Measurements from ENCODE around the gene DNAH10. TPM values are rescaled to one million over a fixed set of nuclear protein-coding genes. Genes with fewer than 3 reads are reported as not detected.

Gene DNAH10
- total RNA-seq, 1 donor from 2014 or later: 0.22 TPM

DNA sequence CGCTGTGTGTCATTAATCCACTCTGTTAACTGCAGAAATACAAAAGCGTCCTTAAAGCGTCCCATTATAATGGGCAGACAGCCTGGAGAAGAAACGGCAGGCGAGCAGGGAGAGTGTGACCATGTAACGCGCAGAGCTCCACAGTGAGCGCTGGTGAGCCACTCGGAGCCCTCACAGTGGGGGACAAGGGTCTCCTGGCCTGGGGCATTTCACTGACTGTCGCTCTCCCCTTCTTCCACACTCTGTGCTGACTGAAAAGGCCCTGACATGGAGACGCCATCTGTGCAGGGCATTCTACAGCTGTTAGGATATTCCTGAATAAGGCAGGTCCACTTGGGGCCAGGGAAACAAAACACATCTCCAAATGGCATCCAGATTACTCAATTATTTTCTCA, 186.3 kb downstream of the DNAH10 start:
- ATAC-seq: no peak
- intact Hi-C loops (cut with DNase I): no loop called here

GRCh38 chr12:123948796-123949769, 187.0 kb downstream of the DNAH10 start:
- intact Hi-C loops (cut with DNase I): no loop called here
- no peak for ATAC-seq
- DNase-seq (ENCODE audit: missing footprints): peak; percentile 50

More for the DNA sequence above, 186.3 kb downstream of the DNAH10 start:
- DNase-seq (ENCODE audit: missing footprints): peak; percentile 59

DNA sequence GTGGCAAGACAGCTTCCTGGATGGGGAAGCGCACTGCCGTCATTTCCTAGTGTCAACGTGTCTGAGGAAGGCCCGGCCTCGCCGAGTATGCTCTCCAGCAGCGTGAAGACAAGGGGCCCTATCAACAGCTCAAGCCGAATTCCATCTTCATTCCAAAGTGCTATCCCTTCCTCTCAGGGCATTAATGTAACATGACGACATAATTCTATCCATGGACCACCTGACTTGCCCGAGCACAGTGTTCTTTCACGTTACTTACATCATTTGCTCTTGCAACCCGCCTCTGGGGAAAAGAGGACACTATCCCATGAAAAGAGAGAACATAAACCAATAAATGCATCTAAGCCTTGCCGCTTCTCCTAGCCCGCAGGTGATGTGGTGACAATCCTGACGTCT, 187.7 kb downstream of the DNAH10 start:
- DNase-seq (ENCODE audit: missing footprints) (no peak), ATAC-seq (no peak)
- intact Hi-C loops (cut with DNase I): no loop called here

GRCh38 chr12:123950476-123951349, 188.6 kb downstream of the DNAH10 start:
- DNase-seq (ENCODE audit: missing footprints) (peak; percentile 46), ATAC-seq (peak; percentile 23)
- intact Hi-C loops (cut with DNase I): no loop called here

DNA sequence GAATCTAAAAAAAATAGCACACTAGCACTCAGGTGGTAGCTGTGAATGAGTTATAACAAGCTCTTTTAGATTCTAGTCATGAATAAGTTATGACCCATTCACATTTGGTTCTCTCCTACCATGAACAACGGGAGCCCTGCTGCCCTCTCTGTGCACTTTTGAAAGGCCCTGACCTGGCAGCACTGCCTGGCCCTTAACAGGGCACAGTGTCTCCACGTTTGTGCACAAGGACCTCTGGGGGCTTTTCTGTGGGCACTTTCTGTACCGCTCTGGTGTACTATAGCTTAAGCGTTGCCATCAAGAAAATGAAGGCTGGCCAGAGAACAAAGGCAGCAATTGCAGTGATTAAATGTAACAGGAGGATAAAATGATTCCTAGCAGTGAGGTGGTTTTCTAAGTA, 189.4 kb downstream of the DNAH10 start:
- DNase-seq (ENCODE audit: missing footprints): no peak
- ATAC-seq: no peak
- intact Hi-C loops (cut with DNase I): no loop called here

DNA sequence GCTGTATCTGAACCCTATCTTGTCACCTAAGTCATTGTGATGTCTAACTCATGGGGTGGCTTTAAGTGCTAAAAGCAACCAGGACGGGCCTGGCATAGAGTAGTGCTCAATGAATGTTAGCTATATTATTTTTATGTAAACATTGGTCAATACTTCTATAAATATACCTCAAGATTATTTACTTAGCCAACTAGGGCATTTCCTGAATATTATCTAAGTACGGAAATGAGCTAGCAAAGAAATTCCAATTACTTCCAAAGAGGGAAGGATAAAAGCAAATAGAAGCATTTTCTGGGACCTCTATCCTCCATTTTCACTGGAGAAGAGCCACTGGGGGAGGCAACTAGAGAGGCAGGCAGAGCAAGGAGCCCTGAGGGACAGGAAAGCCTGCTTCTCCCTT, 189.9 kb downstream of the DNAH10 start:
- ATAC-seq: no peak
- intact Hi-C loops (cut with DNase I): no loop called here
- DNase-seq (ENCODE audit: missing footprints): no peak

- peak; percentile 40 for ATAC-seq
- intact Hi-C loops (cut with DNase I): no loop called here
- no peak for DNase-seq (ENCODE audit: missing footprints)
Measured at GRCh38 chr12:123954647-123955350, 192.7 kb downstream of the DNAH10 start.

- DNase-seq (ENCODE audit: missing footprints) (no peak), ATAC-seq (no peak)
- intact Hi-C loops (cut with DNase I): no loop called here
Measured at GRCh38 chr12:123956249-123956648, 194.1 kb downstream of the DNAH10 start.

GRCh38 chr12:123957196-123957595, 195.1 kb downstream of the DNAH10 start:
- intact Hi-C loops (cut with DNase I): no loop called here
- ATAC-seq (no peak), DNase-seq (ENCODE audit: missing footprints) (no peak)

GRCh38 chr12:123958462-123958861, 196.4 kb downstream of the DNAH10 start:
- DNase-seq (ENCODE audit: missing footprints) (no peak), ATAC-seq (peak; percentile 83)
- intact Hi-C loops (cut with DNase I): no loop called here

DNA sequence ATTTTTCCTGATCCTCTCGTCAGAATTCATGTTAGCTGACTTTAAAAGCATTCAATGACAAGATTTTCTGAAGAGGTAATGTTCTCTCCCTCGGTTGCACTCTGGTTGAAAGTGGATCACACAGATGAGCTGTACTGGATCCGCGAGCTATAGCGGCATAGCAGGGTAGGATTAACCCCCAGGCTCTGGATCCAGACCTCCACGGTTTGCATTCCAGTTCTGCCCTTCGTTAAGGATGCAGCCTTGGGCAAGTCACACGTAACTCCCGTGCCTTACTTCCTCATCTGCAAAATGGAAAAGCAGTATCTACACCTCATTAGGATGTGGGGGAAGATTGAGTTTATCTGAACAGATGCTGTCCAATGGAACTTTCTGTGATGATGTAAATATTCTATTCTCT, 196.8 kb downstream of the DNAH10 start:
- intact Hi-C loops (cut with DNase I): no loop called here
- no peak for ATAC-seq
- no peak for DNase-seq (ENCODE audit: missing footprints)

GRCh38 chr12:123960029-123960735, 198.1 kb downstream of the DNAH10 start:
- intact Hi-C loops (cut with DNase I): no loop called here
- no peak for DNase-seq (ENCODE audit: missing footprints)
- no peak for ATAC-seq

DNA sequence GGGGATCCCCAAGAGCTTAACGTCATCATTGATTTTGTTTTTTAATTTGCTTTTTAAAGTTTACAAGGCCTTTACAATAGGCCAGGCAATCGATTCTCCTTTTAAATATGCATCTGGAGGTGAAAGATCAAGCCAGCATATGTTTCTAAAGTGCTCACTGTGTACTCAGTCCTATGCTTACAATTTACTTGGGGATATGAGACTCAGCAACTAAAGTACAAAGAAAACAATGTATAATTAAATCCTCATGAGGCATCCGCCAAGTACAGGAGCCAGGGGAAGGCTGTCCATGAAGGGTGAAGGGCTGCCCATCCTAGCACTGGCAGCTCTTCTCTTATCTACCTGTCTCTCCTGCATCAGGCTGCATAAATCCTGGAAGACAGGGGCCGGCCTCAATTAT, 198.8 kb downstream of the DNAH10 start:
- ATAC-seq: no peak
- intact Hi-C loops (cut with DNase I): no loop called here
- DNase-seq (ENCODE audit: missing footprints): no peak

DNA sequence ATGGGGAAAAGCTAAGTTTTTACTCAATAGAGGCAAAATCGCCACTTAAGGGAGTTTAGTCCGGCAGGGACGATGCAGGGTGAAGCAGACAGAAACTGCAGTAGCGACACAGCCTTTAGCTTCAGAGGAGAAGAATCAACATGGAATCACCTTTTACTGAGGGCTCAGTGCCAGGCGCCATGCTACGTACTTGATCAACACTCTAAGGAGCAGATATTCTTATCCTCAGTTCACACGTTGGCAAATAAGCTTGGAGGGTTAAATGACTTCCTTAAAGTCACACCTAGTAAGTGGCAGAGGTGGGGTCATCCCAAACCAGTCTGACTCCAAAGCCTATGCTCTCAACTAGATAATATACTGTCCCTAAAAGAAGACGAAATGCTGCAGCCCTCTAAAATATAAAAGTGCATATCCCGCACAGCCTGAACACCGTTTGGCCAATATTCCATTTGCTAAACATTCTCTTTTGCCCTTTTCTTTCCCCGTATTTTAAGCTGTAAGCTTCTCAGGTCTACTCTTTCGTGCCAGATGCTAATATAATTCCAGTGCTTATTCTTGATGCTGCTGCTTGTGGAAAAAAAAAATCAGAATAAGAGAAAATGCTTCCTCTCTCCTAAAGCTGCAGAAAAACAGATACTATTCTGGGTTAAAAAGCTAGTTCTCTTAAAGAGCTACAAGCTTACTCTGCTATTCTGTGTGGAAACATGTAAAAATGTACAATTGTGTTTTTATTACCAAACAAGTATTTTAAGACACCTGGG, 199.7 kb downstream of the DNAH10 start:
- DNase-seq (ENCODE audit: missing footprints) (no peak), ATAC-seq (no peak)
- intact Hi-C loops (cut with DNase I): no loop called here

- intact Hi-C loops (cut with DNase I): no loop called here
- DNase-seq (ENCODE audit: missing footprints) (no peak), ATAC-seq (no peak)
Measured at GRCh38 chr12:123962513-123962912, 200.4 kb downstream of the DNAH10 start.

GRCh38 chr12:123963821-123964220, 201.7 kb downstream of the DNAH10 start:
- intact Hi-C loops (cut with DNase I): no loop called here
- ATAC-seq: no peak
- no peak for DNase-seq (ENCODE audit: missing footprints)

- intact Hi-C loops (cut with DNase I): no loop called here
- ATAC-seq (peak; percentile 42), DNase-seq (ENCODE audit: missing footprints) (no peak)
Measured at GRCh38 chr12:123965382-123965781, 203.3 kb downstream of the DNAH10 start.

- intact Hi-C loops (cut with DNase I): no loop called here
- DNase-seq (ENCODE audit: missing footprints) (no peak), ATAC-seq (no peak)
Measured at GRCh38 chr12:123966596-123966995, 204.5 kb downstream of the DNAH10 start.

Measured in Right ventricle myocardium inferior (tissue), 1 donor.